Measurements from ENCODE around the gene AIF1.

Gene AIF1

GRCh38 chr6:31665501-31666336 is 50.7 kb downstream of the AIF1 start, which contains the start of gene CSNK2B:
CSNK2B (plus strand) TSS chr6:31666080; CDS start chr6:31666832, 752 bp downstream.
- DNase-seq = peak; percentile 96

DNA sequence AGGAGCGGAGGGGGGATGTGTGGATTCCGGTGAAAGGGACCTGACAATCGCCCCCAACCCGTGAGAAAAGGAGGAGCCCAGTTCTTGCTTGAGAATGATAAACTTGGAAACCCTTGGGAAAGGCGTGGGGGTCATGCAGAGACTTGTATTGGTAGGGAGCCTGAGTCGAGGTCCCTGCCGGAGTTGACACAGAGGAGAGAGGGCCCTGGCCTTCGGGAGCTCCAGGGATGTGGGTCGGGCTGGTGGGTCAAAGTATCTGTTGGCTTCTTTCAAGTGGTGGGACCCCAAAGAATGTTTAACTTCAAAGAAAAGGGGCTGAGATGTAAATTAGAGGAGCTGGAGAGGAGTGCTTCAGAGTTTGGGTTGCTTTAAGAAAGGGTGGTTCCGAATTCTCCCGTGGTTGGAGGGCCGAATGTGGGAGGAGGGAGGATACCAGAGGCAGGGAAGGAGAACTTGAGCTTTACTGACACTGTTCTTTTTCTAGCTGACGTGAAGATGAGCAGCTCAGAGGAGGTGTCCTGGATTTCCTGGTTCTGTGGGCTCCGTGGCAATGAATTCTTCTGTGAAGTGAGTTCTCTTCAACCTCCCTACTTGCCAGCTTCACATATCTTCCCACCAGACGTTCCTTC is 51.4 kb downstream of the AIF1 start:
- no peak for DNase-seq
